HL-60 (cell line): Measurements from ENCODE around the gene OBSL1.

ENCODE experiments used
- DNase-seq, 2 experiments: peaks; one replicate each; pipeline ENCODE4 v3.0.0-alpha.2; 2010 to 2020; ENCODE audit warnings: low read depth in 1 of 2, low spot score in 1 of 2
- H3K27ac ChIP-seq: fragments of 250-450 bp; sonication (Bioruptor Pico); replicated peaks from 2 replicates; pipeline ENCODE4 v1.5.1; 2020; ENCODE audit warnings: mild to moderate bottlenecking, moderate library complexity
- H3K27me3 ChIP-seq: fragments of 250-450 bp; sonication (Bioruptor Pico); 2 replicates; pipeline ENCODE4 v1.5.1; 2021; ENCODE audit warnings: mild to moderate bottlenecking, moderate library complexity; ENCODE audit not compliant: insufficient read depth, poor library complexity, severe bottlenecking
- H3K4me3 ChIP-seq: replicated peaks from 2 replicates; pipeline ENCODE4 v1.5.1; 2011; ENCODE audit warnings: mild to moderate bottlenecking, control low read depth, low read length; ENCODE audit not compliant: insufficient read depth
- CTCF ChIP-seq: IDR thresholded peaks from one replicate; pipeline ENCODE4 v1.5.1; 2011; ENCODE audit warnings: low read length, control low read depth, inconsistent platforms; ENCODE audit not compliant: insufficient read depth
- GABPA ChIP-seq: IDR thresholded peaks from 2 replicates; pipeline ENCODE4 v1.6.1; 2012; ENCODE audit warnings: low read depth
- POLR2AphosphoS5 ChIP-seq: IDR thresholded peaks from 2 replicates; pipeline ENCODE4 v1.6.1; 2012; ENCODE audit warnings: low read depth
- REST ChIP-seq: IDR thresholded peaks from 2 replicates; pipeline ENCODE4 v1.6.1; 2012; ENCODE audit warnings: low read depth; ENCODE audit not compliant: insufficient replicate concordance
- SPI1 ChIP-seq: IDR thresholded peaks from 2 replicates; pipeline ENCODE4 v1.6.1; 2012; ENCODE audit warnings: low read depth, mild to moderate bottlenecking, borderline replicate concordance

Gene OBSL1

GRCh38 chr2:219560893-219561178 is 10.5 kb downstream of the OBSL1 start:
- no peak for DNase-seq
- Histone ChIP-seq H3K27me3 (no peaks in the 10 kb centered on the region), H3K4me3 (no peak overlapping the region), H3K27ac (no peak overlapping the region)
- TF ChIP-seq SPI1 = no peak
- TF ChIP-seq CTCF = no peak
- no peak for TF ChIP-seq REST
- no peak for TF ChIP-seq GABPA
- TF ChIP-seq POLR2AphosphoS5 = no peak

GRCh38 chr2:219560037-219560892 is 11.1 kb downstream of the OBSL1 start:
- peak; percentile 31 for TF ChIP-seq CTCF
- TF ChIP-seq SPI1 = no peak
- no peak for TF ChIP-seq POLR2AphosphoS5
- H3K27me3 ChIP-seq = no peaks in the 10 kb centered on the region
- H3K27ac ChIP-seq = no peak overlapping the region
- DNase-seq = no peak
- H3K4me3 ChIP-seq = no peak overlapping the region

GRCh38 chr2:219559156-219559915 is 12.0 kb downstream of the OBSL1 start:
- DNase-seq = no peak
- Histone ChIP-seq H3K4me3 (no peak overlapping the region), H3K27ac (no peak overlapping the region), H3K27me3 (no peaks in the 10 kb centered on the region)
- TF ChIP-seq CTCF = no peak
- no peak for TF ChIP-seq REST
- TF ChIP-seq POLR2AphosphoS5 = no peak
- no peak for TF ChIP-seq GABPA
- TF ChIP-seq SPI1 = no peak
